Measurements from ENCODE around the gene PADI2. TPM values are rescaled to one million over a fixed set of nuclear protein-coding genes. Genes with fewer than 3 reads are reported as not detected.

PADI2 gene
- total RNA-seq, 4 donors from 2014 or later: 156 to 176 (median 171) TPM

GRCh38 chr1:17108360-17108759 lies 10.9 kb downstream of the PADI2 start:
- Histone ChIP-seq H3K27me3 (no peaks in the 10 kb centered on the region), H3K9me3 (no peaks in the 10 kb centered on the region), H3K36me3 (no peaks in the 10 kb centered on the region), H3K4me1 (peaks cover 43 to 53% of the 10 kb centered on the region in 2 donors), H3K27ac (peak overlapping the region; percentile 64 to 98 (median 96)), H3K4me3 (no peak overlapping the region)
- DNase-seq (no peak), ATAC-seq (no peak)
- intact Hi-C loops (cut with DNase I; ENCODE audit: low total_unique reads): no loop called here
- TF ChIP-seq CTCF (IDR thresholded peaks at IDR 0.05 in 4 of 5, conservative IDR thresholded peaks at IDR 0.05 in 1 of 5): no peak
- no peak for TF ChIP-seq POLR2A (IDR thresholded peaks at IDR 0.05)
- in situ Hi-C loops (cut with MboI; ENCODE audit: low sequenced_read_pairs in 4 of 4): no loop called here

- H3K27ac ChIP-seq: peak overlapping the region in 3 of 4 donors; percentile 40 to 98 (median 97)
- peaks cover 39 to 42% of the 10 kb centered on the region in 2 donors for H3K4me1 ChIP-seq
- no peaks in the 10 kb centered on the region for H3K9me3 ChIP-seq
- no peaks in the 10 kb centered on the region for H3K36me3 ChIP-seq
- in situ Hi-C loops (cut with MboI; ENCODE audit: low sequenced_read_pairs in 4 of 4) (no loop called here), intact Hi-C loops (cut with DNase I; ENCODE audit: low total_unique reads) (no loop called here)
- no peak for DNase-seq
- no peaks in the 10 kb centered on the region for H3K27me3 ChIP-seq
- TF ChIP-seq POLR2A (IDR thresholded peaks at IDR 0.05) (no peak), CTCF (IDR thresholded peaks at IDR 0.05 in 4 of 5, conservative IDR thresholded peaks at IDR 0.05 in 1 of 5) (no peak)
- no peak overlapping the region for H3K4me3 ChIP-seq
- ATAC-seq: no peak
These were observed 14.5 kb downstream of the PADI2 start for GRCh38 chr1:17104782-17105181.

GRCh38 chr1:17102232-17102631 lies 17.0 kb downstream of the PADI2 start:
- DNase-seq (peak in 1 of 2 donors; percentile 83), ATAC-seq (peak; percentile 22 to 29)
- no peaks in the 10 kb centered on the region for H3K9me3 ChIP-seq
- H3K4me1 ChIP-seq: peaks cover 44 to 52% of the 10 kb centered on the region in 2 donors
- no peaks in the 10 kb centered on the region for H3K36me3 ChIP-seq
- TF ChIP-seq CTCF (IDR thresholded peaks at IDR 0.05 in 4 of 5, conservative IDR thresholded peaks at IDR 0.05 in 1 of 5): no peak
- no peak for TF ChIP-seq POLR2A (IDR thresholded peaks at IDR 0.05)
- intact Hi-C loops (cut with DNase I; ENCODE audit: low total_unique reads) (no loop called here), in situ Hi-C loops (cut with MboI; ENCODE audit: low sequenced_read_pairs in 4 of 4) (no loop called here)
- no peaks in the 10 kb centered on the region for H3K27me3 ChIP-seq
- H3K4me3 ChIP-seq: no peak overlapping the region
- peak overlapping the region; percentile 89 to 97 (median 96) for H3K27ac ChIP-seq

- H3K4me1 ChIP-seq: peaks cover 50 to 62% of the 10 kb centered on the region in 2 donors
These were observed 18.0 kb downstream of the PADI2 start for GRCh38 chr1:17101261-17101660.

More at GRCh38 chr1:17101261-17101660, 18.0 kb downstream of the PADI2 start:
- TF ChIP-seq POLR2A (IDR thresholded peaks at IDR 0.05) (peak in 1 of 2 donors; percentile 15), CTCF (IDR thresholded peaks at IDR 0.05 in 4 of 5, conservative IDR thresholded peaks at IDR 0.05 in 1 of 5) (no peak)
- H3K27ac ChIP-seq: peak overlapping the region; percentile 89 to 97 (median 96)
- in situ Hi-C loops (cut with MboI; ENCODE audit: low sequenced_read_pairs in 4 of 4) (no loop called here), intact Hi-C loops (cut with DNase I; ENCODE audit: low total_unique reads) (no loop called here)
- no peaks in the 10 kb centered on the region for H3K36me3 ChIP-seq
- no peak overlapping the region for H3K4me3 ChIP-seq
- DNase-seq (peak; percentile 91 to 95), ATAC-seq (peak; percentile 72 to 78)
- no peaks in the 10 kb centered on the region for H3K9me3 ChIP-seq
- no peaks in the 10 kb centered on the region for H3K27me3 ChIP-seq

Measured in gastrocnemius medialis (tissue), 4 donors.